ENCODE measurements around the gene TNRC6B.
A peak's percentile ranks its signal among the peaks of the same experiment; 100 is the strongest.

Gene TNRC6B

GRCh38 chr22:40341604-40342003 lies 163.9 kb downstream of the TNRC6B start:
- CTCF ChIA-PET = no interaction called here
- POLR2A ChIA-PET = no interaction called here
- no peak for DNase-seq (ENCODE audit: extremely low spot score)
- TF ChIP-seq FOXA1 (IDR thresholded peaks at IDR 0.05) (no peak), ZNF384 (IDR thresholded peaks at IDR 0.05) (no peak), TARDBP (IDR thresholded peaks at IDR 0.05) (no peak), BHLHE40 (IDR thresholded peaks at IDR 0.05; ENCODE audit: borderline replicate concordance) (no peak), NFRKB (IDR thresholded peaks at IDR 0.05) (no peak), SP1 (IDR thresholded peaks at IDR 0.05) (no peak), SUZ12 (IDR thresholded peaks at IDR 0.05) (no peak), CTBP1 (IDR thresholded peaks at IDR 0.05; ENCODE audit: borderline replicate concordance) (no peak), LEF1 (IDR thresholded peaks at IDR 0.05; ENCODE audit: borderline replicate concordance) (no peak), ARNT (IDR thresholded peaks at IDR 0.05) (no peak), HDGF (IDR thresholded peaks at IDR 0.05; ENCODE audit: borderline replicate concordance) (no peak), FOXM1 (IDR thresholded peaks at IDR 0.05; ENCODE audit: borderline replicate concordance) (no peak), FOXK2 (IDR thresholded peaks at IDR 0.05) (no peak)
- TF ChIP-seq, protein P1, sequence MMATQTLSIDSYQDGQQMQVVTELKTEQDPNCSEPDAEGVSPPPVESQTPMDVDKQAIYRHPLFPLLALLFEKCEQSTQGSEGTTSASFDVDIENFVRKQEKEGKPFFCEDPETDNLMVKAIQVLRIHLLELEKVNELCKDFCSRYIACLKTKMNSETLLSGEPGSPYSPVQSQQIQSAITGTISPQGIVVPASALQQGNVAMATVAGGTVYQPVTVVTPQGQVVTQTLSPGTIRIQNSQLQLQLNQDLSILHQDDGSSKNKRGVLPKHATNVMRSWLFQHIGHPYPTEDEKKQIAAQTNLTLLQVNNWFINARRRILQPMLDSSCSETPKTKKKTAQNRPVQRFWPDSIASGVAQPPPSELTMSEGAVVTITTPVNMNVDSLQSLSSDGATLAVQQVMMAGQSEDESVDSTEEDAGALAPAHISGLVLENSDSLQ (IDR thresholded peaks at IDR 0.05) = no peak

- TF ChIP-seq ZNF384 (IDR thresholded peaks at IDR 0.05) (no peak), HDGF (IDR thresholded peaks at IDR 0.05; ENCODE audit: borderline replicate concordance) (no peak), NFRKB (IDR thresholded peaks at IDR 0.05) (no peak), ARNT (IDR thresholded peaks at IDR 0.05) (no peak), TARDBP (IDR thresholded peaks at IDR 0.05) (no peak), BHLHE40 (IDR thresholded peaks at IDR 0.05; ENCODE audit: borderline replicate concordance) (no peak), SP1 (IDR thresholded peaks at IDR 0.05) (no peak), LEF1 (IDR thresholded peaks at IDR 0.05; ENCODE audit: borderline replicate concordance) (no peak), FOXK2 (IDR thresholded peaks at IDR 0.05) (no peak), SUZ12 (IDR thresholded peaks at IDR 0.05) (no peak), FOXM1 (IDR thresholded peaks at IDR 0.05; ENCODE audit: borderline replicate concordance) (no peak), CTBP1 (IDR thresholded peaks at IDR 0.05; ENCODE audit: borderline replicate concordance) (no peak), FOXA1 (IDR thresholded peaks at IDR 0.05) (no peak), ELF4 (IDR thresholded peaks at IDR 0.05) (no peak), L3MBTL2 (conservative IDR thresholded peaks at IDR 0.05) (no peak)
- TF ChIP-seq, protein P1 (IDR thresholded peaks at IDR 0.05) = no peak
- DNase-seq (ENCODE audit: extremely low spot score) = no peak
- ChIA-PET CTCF (no interaction called here), POLR2A (no interaction called here)
Observed at GRCh38 chr22:40342521-40342920, 164.8 kb downstream of the TNRC6B start.

DNA sequence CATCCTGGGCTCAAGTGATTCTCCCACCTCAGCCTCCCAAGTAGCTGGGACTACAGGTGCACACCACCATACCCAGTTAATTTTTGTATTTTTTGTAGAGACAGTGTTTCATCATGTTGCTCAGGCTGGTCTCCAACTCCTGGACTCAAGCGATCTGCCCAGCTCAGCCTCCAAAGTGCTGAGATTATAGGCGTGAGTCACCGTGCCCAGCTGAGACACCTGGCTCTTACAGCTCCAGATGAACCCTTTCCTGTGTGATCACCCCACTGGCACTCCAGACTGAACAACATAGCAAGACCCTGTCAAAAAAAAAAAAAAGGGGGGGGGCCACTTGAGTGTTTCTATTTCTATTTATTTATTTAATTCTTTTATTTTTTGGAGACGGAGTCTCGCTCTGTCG lies 167.5 kb downstream of the TNRC6B start:
- DNase-seq (ENCODE audit: extremely low spot score) = no peak
- ChIA-PET POLR2A (interaction anchor here (0.9 to 5.1 kb wide), 12 partner anchors 9 to 606 kb away, joined by 3 to 47 read pairs (median 4); partner anchors contain the start of gene TNRC6B), CTCF (no interaction called here)

GRCh38 chr22:40345815-40346184 lies 168.1 kb downstream of the TNRC6B start:
- peak; percentile 63 for DNase-seq (ENCODE audit: extremely low spot score)
- TF ChIP-seq L3MBTL2 (conservative IDR thresholded peaks at IDR 0.05) (peak; percentile 14), HDGF (IDR thresholded peaks at IDR 0.05; ENCODE audit: borderline replicate concordance) (no peak)
- ChIA-PET CTCF (interaction anchor here (0.6 kb wide), 1 partner anchor 615 kb away, joined by 4 read pairs; no protein-coding TSS in a partner anchor), POLR2A (interaction anchor here (0.6 to 5.1 kb wide), 15 partner anchors 9 to 606 kb away, joined by 3 to 47 read pairs (median 4); partner anchors contain the start of gene TNRC6B)

More for the DNA sequence above, 167.5 kb downstream of the TNRC6B start:
- TF ChIP-seq BHLHE40 (IDR thresholded peaks at IDR 0.05; ENCODE audit: borderline replicate concordance) = no peak
- TF ChIP-seq ARNT (IDR thresholded peaks at IDR 0.05) = no peak
- TF ChIP-seq FOXM1 (IDR thresholded peaks at IDR 0.05; ENCODE audit: borderline replicate concordance) = no peak
- TF ChIP-seq, protein P1 (IDR thresholded peaks at IDR 0.05) = no peak
- TF ChIP-seq FOXK2 (IDR thresholded peaks at IDR 0.05) = no peak
- no peak for TF ChIP-seq FOXA1 (IDR thresholded peaks at IDR 0.05)
- TF ChIP-seq LEF1 (IDR thresholded peaks at IDR 0.05; ENCODE audit: borderline replicate concordance) = no peak
- no peak for TF ChIP-seq SP1 (IDR thresholded peaks at IDR 0.05)
- no peak for TF ChIP-seq NFRKB (IDR thresholded peaks at IDR 0.05)
- no peak for TF ChIP-seq HDGF (IDR thresholded peaks at IDR 0.05; ENCODE audit: borderline replicate concordance)

- ChIA-PET CTCF (interaction anchor here (0.6 kb wide), 1 partner anchor 616 kb away, joined by 4 read pairs; no protein-coding TSS in a partner anchor), POLR2A (interaction anchor here (0.6 to 5.1 kb wide), 20 partner anchors 10 to 605 kb away, joined by 3 to 47 read pairs (median 4); partner anchors contain the start of gene TNRC6B)
- peak; percentile 93 for DNase-seq (ENCODE audit: extremely low spot score)
- TF ChIP-seq L3MBTL2 (conservative IDR thresholded peaks at IDR 0.05) = peak; percentile 91
- TF ChIP-seq SUZ12 (IDR thresholded peaks at IDR 0.05) = no peak
- no peak for TF ChIP-seq SP1 (IDR thresholded peaks at IDR 0.05)
- TF ChIP-seq BHLHE40 (IDR thresholded peaks at IDR 0.05; ENCODE audit: borderline replicate concordance) = peak; percentile 50; the same call in 1 of the 2 replicates
- TF ChIP-seq, protein P1 (IDR thresholded peaks at IDR 0.05) = peak; percentile 73
- TF ChIP-seq HDGF (IDR thresholded peaks at IDR 0.05; ENCODE audit: borderline replicate concordance) = no peak
- TF ChIP-seq ELF4 (IDR thresholded peaks at IDR 0.05) = peak; percentile 87; the same call in 1 of the 2 replicates
- TF ChIP-seq NFRKB (IDR thresholded peaks at IDR 0.05) = no peak
Observed at GRCh38 chr22:40346185-40347118, 168.7 kb downstream of the TNRC6B start, which contains the start of gene ADSL. Gene ADSL (plus strand): TSS chr22:40346500. CDS start chr22:40346559, 59 bp downstream.

Data from HEK293T (cell line).